ENCODE results near the gene ACTL9. TPM values are rescaled to one million over a fixed set of nuclear protein-coding genes. Genes with fewer than 3 reads are reported as not detected.
A peak's percentile ranks its signal among the peaks of the same experiment; 100 is the strongest.

Gene ACTL9
- total RNA-seq, 1 donor from 2014 or later: not detected

- TF ChIP-seq CTCF (IDR thresholded peaks at IDR 0.05; ENCODE audit: unreplicated experiment): no peak
- H3K27ac Mint-ChIP-seq (ENCODE audit: unreplicated experiment): no peak overlapping the region
- H3K27me3 Mint-ChIP-seq (ENCODE audit: unreplicated experiment): peaks cover 11% of the 10 kb centered on the region
- DNase-seq (ENCODE audit: low spot score): no peak
- H3K9me3 Mint-ChIP-seq (ENCODE audit: unreplicated experiment): peaks cover 52% of the 10 kb centered on the region
- H3K36me3 Mint-ChIP-seq (ENCODE audit: low read depth, unreplicated experiment): peaks cover 17% of the 10 kb centered on the region
- no peaks in the 10 kb centered on the region for H3K4me1 Mint-ChIP-seq (ENCODE audit: unreplicated experiment)
- no peak overlapping the region for H3K4me3 Mint-ChIP-seq (ENCODE audit: unreplicated experiment)
Measured at GRCh38 chr19:8680676-8681344, 17.8 kb downstream of the ACTL9 start.

- no peak for TF ChIP-seq CTCF (IDR thresholded peaks at IDR 0.05; ENCODE audit: unreplicated experiment)
- no peak for DNase-seq (ENCODE audit: low spot score)
- Mint-ChIP-seq H3K27ac (ENCODE audit: unreplicated experiment) (no peak overlapping the region), H3K27me3 (ENCODE audit: unreplicated experiment) (peaks cover 9% of the 10 kb centered on the region), H3K4me3 (ENCODE audit: unreplicated experiment) (peak overlapping the region; percentile 40), H3K36me3 (ENCODE audit: low read depth, unreplicated experiment) (peaks cover 18% of the 10 kb centered on the region), H3K9me3 (ENCODE audit: unreplicated experiment) (peaks cover 49% of the 10 kb centered on the region), H3K4me1 (ENCODE audit: unreplicated experiment) (no peaks in the 10 kb centered on the region)
Measured at GRCh38 chr19:8678244-8678807, 20.3 kb downstream of the ACTL9 start.

- Mint-ChIP-seq H3K4me1 (ENCODE audit: unreplicated experiment) (no peaks in the 10 kb centered on the region), H3K4me3 (ENCODE audit: unreplicated experiment) (no peak overlapping the region), H3K9me3 (ENCODE audit: unreplicated experiment) (peaks cover 29% of the 10 kb centered on the region), H3K27me3 (ENCODE audit: unreplicated experiment) (peaks cover 7% of the 10 kb centered on the region), H3K36me3 (ENCODE audit: low read depth, unreplicated experiment) (peaks cover 21% of the 10 kb centered on the region), H3K27ac (ENCODE audit: unreplicated experiment) (no peak overlapping the region)
- DNase-seq (ENCODE audit: low spot score): no peak
- no peak for TF ChIP-seq CTCF (IDR thresholded peaks at IDR 0.05; ENCODE audit: unreplicated experiment)
Measured at GRCh38 chr19:8675066-8675465, 23.5 kb downstream of the ACTL9 start.

GRCh38 chr19:8673276-8673891, 25.2 kb downstream of the ACTL9 start:
- Mint-ChIP-seq H3K36me3 (ENCODE audit: low read depth, unreplicated experiment) (peaks cover 18% of the 10 kb centered on the region), H3K27me3 (ENCODE audit: unreplicated experiment) (peaks cover 10% of the 10 kb centered on the region), H3K4me3 (ENCODE audit: unreplicated experiment) (no peak overlapping the region), H3K27ac (ENCODE audit: unreplicated experiment) (no peak overlapping the region), H3K9me3 (ENCODE audit: unreplicated experiment) (peaks cover 27% of the 10 kb centered on the region), H3K4me1 (ENCODE audit: unreplicated experiment) (no peaks in the 10 kb centered on the region)
- TF ChIP-seq CTCF (IDR thresholded peaks at IDR 0.05; ENCODE audit: unreplicated experiment): no peak
- no peak for DNase-seq (ENCODE audit: low spot score)

Data from endothelial cell (in vitro differentiated cells).